HK-2 (cell line): Measurements from ENCODE around the gene NKAP.
"Not testable (repeated sequence)": the region's sequence is repeated elsewhere in the genome, so short reads cannot be mapped to it uniquely, and the experiment has no call there.

Experiments used
- DNase-seq: peaks from one replicate; pipeline ENCODE4 v3.0.0-alpha.2; 2018; ENCODE audit not compliant: unreplicated experiment

NKAP gene

GRCh38 chrX:119935215-119935874 is 8.2 kb downstream of the NKAP start:
- no peak for DNase-seq

GRCh38 chrX:119922391-119922790 is 21.2 kb downstream of the NKAP start:
- DNase-seq, result not testable (repeated sequence)

GRCh38 chrX:119919835-119920585 is 23.5 kb downstream of the NKAP start:
- DNase-seq, result no peak

GRCh38 chrX:119917877-119918276 is 25.7 kb downstream of the NKAP start:
- DNase-seq, result no peak

- no peak for DNase-seq
Observed at GRCh38 chrX:119916310-119916709, 27.2 kb downstream of the NKAP start.

GRCh38 chrX:119900976-119901375 is 42.6 kb downstream of the NKAP start:
- no peak for DNase-seq

GRCh38 chrX:119899125-119899524 is 44.4 kb downstream of the NKAP start:
- no peak for DNase-seq

GRCh38 chrX:119895843-119896326 is 47.7 kb downstream of the NKAP start, which contains the start of gene AKAP14:
Gene AKAP14 (plus strand): TSS chrX:119895893. CDS start chrX:119903224, 7,331 bp downstream.
- DNase-seq, result no peak

- DNase-seq, result not testable (repeated sequence)
Observed at GRCh38 chrX:119891961-119892692, 51.4 kb downstream of the NKAP start.

GRCh38 chrX:119890626-119891025 is 52.9 kb downstream of the NKAP start:
- not testable (repeated sequence) for DNase-seq

- no peak for DNase-seq
Observed at GRCh38 chrX:119887721-119888425, 55.7 kb downstream of the NKAP start.

GRCh38 chrX:119885554-119886428 is 57.8 kb downstream of the NKAP start:
- no peak for DNase-seq

GRCh38 chrX:119880552-119881437 is 62.8 kb downstream of the NKAP start:
- DNase-seq, result peak; percentile 22

- no peak for DNase-seq
Observed at GRCh38 chrX:119880076-119880475, 63.5 kb downstream of the NKAP start.

GRCh38 chrX:119878740-119879139 is 64.8 kb downstream of the NKAP start:
- DNase-seq, result no peak

- DNase-seq, result peak; percentile 82
Observed at GRCh38 chrX:119871599-119872395, 71.8 kb downstream of the NKAP start, which contains the start of the genes NDUFA1 and RNF113A. Gene NDUFA1 (plus strand): TSS chrX:119871832. CDS start chrX:119871912, 80 bp downstream. Gene RNF113A (minus strand): TSS chrX:119871733. CDS start chrX:119871613, 120 bp downstream.

- no peak for DNase-seq
Observed at GRCh38 chrX:119871245-119871598, 72.3 kb downstream of the NKAP start.
